Measurements from ENCODE around the gene MYF6. TPM values are rescaled to one million over a fixed set of nuclear protein-coding genes. Genes with fewer than 3 reads are reported as not detected.
"Not testable (repeated sequence)": the region's sequence is repeated elsewhere in the genome, so short reads cannot be mapped to it uniquely, and the experiment has no call there.

MYF6 gene
- not detected for total RNA-seq

DNA sequence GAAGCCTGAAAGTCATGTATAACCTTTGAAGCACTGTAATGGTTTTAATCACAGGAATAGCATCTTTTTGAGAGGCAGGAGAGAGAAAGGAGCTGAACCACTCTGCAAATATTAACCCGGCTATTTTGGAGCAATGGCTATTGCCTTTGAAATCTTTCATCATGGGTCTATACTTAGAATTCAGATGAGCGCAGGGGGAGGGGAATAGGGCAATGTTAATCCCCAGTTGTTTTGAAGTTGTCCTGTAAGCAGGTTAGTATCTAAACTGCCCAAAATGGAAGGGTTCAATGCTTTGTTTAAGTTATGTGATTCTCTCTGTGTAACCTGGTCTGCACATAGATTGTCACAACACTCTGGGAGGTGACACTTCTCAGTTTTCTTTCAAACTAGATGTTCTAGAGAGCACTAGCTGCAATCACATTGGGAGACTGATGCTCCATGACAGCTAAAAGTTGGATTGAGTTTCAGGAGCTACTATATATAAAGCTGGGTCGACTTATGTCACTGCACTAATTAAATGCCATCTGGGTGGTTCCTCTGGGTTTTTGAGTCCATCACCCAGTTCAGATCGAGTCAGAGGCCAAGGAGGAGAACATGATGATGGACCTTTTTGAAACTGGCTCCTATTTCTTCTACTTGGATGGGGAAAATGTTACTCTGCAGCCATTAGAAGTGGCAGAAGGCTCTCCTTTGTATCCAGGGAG lies at the start of gene MYF6:
TSS of gene MYF6 (plus strand) at position 509 of the 704 bp plus-strand sequence. CDS start at position 595, 86 bp downstream.
- Mint-ChIP-seq H3K36me3 (ENCODE audit: insufficient read depth) (no peaks in the 10 kb centered on the region), H3K4me1 (ENCODE audit: low read depth) (no peaks in the 10 kb centered on the region), H3K4me3 (no peak within 1 kb of the TSS), H3K27me3 (ENCODE audit: low read depth) (peaks cover 31% of the 10 kb centered on the region), H3K9me3 (peaks cover 11% of the 10 kb centered on the region)
- DNase-seq (no peak), ATAC-seq (no peak)

- no peak for DNase-seq
- no peaks in the 10 kb centered on the region for H3K27me3 Mint-ChIP-seq (ENCODE audit: low read depth)
- no peaks in the 10 kb centered on the region for H3K4me1 Mint-ChIP-seq (ENCODE audit: low read depth)
- peaks cover 5% of the 10 kb centered on the region for H3K9me3 Mint-ChIP-seq
- H3K36me3 Mint-ChIP-seq (ENCODE audit: insufficient read depth), result no peaks in the 10 kb centered on the region
- H3K4me3 Mint-ChIP-seq, result no peak overlapping the region
- no peak for ATAC-seq
Observed at GRCh38 chr12:80659512-80660063, 47.8 kb upstream of the MYF6 start.

DNA sequence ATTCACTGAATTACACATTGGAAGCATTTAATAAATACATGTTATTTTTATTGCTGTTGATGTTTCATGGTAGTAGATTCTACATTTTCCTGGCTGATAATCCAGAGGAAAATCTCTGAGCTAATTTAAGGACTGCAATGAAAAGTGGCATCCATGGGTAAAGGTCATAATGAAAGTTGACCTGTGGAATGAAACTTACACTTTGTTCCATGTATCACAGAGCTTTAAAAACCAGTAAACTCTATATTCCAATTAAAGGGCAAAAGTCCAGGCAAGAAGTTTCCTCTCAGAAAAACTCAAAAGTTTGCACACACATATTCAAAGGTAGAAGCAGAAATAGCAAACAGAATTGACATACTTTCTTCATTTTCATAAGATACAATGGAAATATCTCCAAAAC lies 44.8 kb upstream of the MYF6 start:
- Mint-ChIP-seq H3K9me3 (peaks cover 11% of the 10 kb centered on the region), H3K4me1 (ENCODE audit: low read depth) (no peaks in the 10 kb centered on the region)

DNA sequence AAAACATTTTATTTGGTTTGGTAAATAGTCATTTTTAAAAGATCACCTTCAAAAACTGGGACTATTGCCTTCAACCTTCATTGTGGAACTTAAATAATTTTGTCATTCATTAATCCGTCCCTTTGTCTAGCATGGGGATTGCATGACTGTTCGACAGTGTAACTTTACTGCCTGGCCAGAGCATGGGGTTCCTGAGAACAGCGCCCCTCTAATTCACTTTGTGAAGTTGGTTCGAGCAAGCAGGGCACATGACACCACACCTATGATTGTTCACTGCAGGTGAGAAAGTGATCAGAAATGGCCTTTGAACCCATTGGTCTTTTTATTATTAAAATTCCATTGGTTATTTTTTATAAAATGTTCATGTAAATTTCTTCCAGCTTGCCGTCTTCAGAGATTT lies 37.2 kb upstream of the MYF6 start:
- DNase-seq (no peak), ATAC-seq (no peak)
- no peak overlapping the region for H3K4me3 Mint-ChIP-seq
- peaks cover 17% of the 10 kb centered on the region for H3K9me3 Mint-ChIP-seq
- H3K36me3 Mint-ChIP-seq (ENCODE audit: insufficient read depth), result no peaks in the 10 kb centered on the region
- no peaks in the 10 kb centered on the region for H3K4me1 Mint-ChIP-seq (ENCODE audit: low read depth)
- H3K27me3 Mint-ChIP-seq (ENCODE audit: low read depth), result no peaks in the 10 kb centered on the region

More for the DNA sequence above, 44.8 kb upstream of the MYF6 start:
- ATAC-seq (no peak), DNase-seq (no peak)
- H3K4me3 Mint-ChIP-seq, result no peak overlapping the region
- no peaks in the 10 kb centered on the region for H3K27me3 Mint-ChIP-seq (ENCODE audit: low read depth)
- no peaks in the 10 kb centered on the region for H3K36me3 Mint-ChIP-seq (ENCODE audit: insufficient read depth)

GRCh38 chr12:80676042-80676636 lies 31.3 kb upstream of the MYF6 start:
- DNase-seq; ATAC-seq; H3K4me1 Mint-ChIP-seq (ENCODE audit: low read depth); H3K27me3 Mint-ChIP-seq (ENCODE audit: low read depth); H3K36me3 Mint-ChIP-seq (ENCODE audit: insufficient read depth); H3K4me3 Mint-ChIP-seq: not testable (repeated sequence)
- H3K9me3 Mint-ChIP-seq, result peaks cover 14% of the 10 kb centered on the region

- ATAC-seq, result no peak
- no peak overlapping the region for H3K4me3 Mint-ChIP-seq
- no peaks in the 10 kb centered on the region for H3K4me1 Mint-ChIP-seq (ENCODE audit: low read depth)
- DNase-seq, result no peak
- no peaks in the 10 kb centered on the region for H3K36me3 Mint-ChIP-seq (ENCODE audit: insufficient read depth)
- H3K27me3 Mint-ChIP-seq (ENCODE audit: low read depth), result no peaks in the 10 kb centered on the region
- H3K9me3 Mint-ChIP-seq, result peaks cover 12% of the 10 kb centered on the region
Observed at GRCh38 chr12:80676856-80677255, 30.6 kb upstream of the MYF6 start.

DNA sequence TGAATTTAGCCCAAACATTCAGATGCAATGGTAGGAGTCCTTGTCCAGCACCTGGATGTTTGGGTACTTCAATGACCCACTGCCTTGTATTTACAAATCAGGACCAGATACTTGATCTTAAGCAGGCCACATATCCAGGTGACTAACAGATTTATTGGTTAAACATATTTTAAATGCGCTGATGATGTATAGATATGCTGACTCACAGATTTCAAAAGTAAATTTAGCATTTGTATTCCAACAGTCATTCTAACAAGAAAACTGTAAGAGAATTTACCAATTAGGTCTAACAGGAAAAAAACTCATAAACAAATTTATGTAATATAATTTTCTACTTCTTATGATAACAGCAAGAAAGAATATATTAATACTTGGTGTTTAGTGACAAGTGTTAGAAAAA lies 29.4 kb upstream of the MYF6 start:
- H3K36me3 Mint-ChIP-seq (ENCODE audit: insufficient read depth), result no peaks in the 10 kb centered on the region
- no peaks in the 10 kb centered on the region for H3K27me3 Mint-ChIP-seq (ENCODE audit: low read depth)
- no peaks in the 10 kb centered on the region for H3K4me1 Mint-ChIP-seq (ENCODE audit: low read depth)
- ATAC-seq (no peak), DNase-seq (no peak)
- H3K9me3 Mint-ChIP-seq, result peaks cover 7% of the 10 kb centered on the region
- no peak overlapping the region for H3K4me3 Mint-ChIP-seq

DNA sequence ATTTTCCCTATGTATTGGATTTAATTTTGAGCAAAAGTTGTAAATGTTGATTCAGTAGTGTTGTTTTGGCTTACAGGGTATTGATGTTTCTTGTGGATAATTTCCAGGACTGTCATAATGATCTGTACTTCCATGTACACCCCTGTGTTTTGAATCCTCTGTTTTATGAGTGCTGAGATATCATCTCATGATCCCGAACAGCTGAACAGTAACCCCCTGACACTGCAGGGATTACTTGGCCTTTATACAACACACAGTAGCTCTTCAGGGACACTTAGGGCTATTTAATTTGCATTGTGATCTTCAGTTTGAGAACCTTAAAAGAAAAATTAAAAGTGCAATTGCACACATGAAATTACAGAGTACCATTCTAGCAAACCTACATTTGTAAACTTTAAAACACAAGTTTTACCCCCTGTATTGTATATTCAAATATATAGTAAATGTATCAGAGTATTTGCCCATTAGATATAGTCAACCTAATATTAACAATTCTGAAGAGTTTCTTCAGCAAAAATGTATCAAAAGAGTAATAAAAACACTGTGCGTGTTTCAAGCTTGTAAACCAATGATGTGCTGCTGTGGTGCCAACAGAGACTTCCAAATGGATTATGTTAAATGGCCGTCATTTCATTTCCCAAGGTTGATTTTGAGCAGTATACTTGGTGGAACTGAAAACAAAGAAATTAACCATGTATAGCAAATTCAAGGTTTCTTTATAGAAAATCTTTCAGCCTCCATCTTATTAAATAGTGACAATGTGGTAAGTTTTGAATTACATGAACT lies 27.9 kb upstream of the MYF6 start:
- no peak for ATAC-seq

DNA sequence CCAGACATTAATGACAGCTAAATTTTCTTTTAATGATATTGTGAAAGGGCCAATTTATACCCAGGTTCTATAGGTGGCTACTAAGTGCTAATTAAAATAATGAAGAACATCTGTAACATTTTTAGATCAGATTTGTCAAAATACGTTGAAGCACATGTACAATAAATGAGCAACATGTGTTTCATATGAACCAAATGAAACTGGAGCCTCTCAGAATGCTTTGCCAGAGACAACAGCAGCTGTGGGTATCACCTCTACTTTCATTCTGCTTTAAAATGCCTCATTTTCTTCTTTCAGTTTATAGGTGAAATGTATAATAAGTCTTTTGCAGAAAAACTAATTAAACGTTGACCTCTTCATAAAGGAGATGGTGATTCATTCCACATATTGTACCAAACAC lies 26.1 kb upstream of the MYF6 start:
- Mint-ChIP-seq H3K4me3 (no peak overlapping the region), H3K9me3 (peaks cover 5% of the 10 kb centered on the region), H3K4me1 (ENCODE audit: low read depth) (no peaks in the 10 kb centered on the region), H3K36me3 (ENCODE audit: insufficient read depth) (no peaks in the 10 kb centered on the region), H3K27me3 (ENCODE audit: low read depth) (no peaks in the 10 kb centered on the region)
- ATAC-seq, result no peak
- no peak for DNase-seq

More for the DNA sequence above, 27.9 kb upstream of the MYF6 start:
- Mint-ChIP-seq H3K4me3 (no peak overlapping the region), H3K9me3 (peaks cover 5% of the 10 kb centered on the region), H3K4me1 (ENCODE audit: low read depth) (no peaks in the 10 kb centered on the region), H3K36me3 (ENCODE audit: insufficient read depth) (no peaks in the 10 kb centered on the region), H3K27me3 (ENCODE audit: low read depth) (no peaks in the 10 kb centered on the region)
- DNase-seq, result no peak

GRCh38 chr12:80681786-80682185 lies 25.6 kb upstream of the MYF6 start:
- H3K4me3 Mint-ChIP-seq, result no peak overlapping the region
- peaks cover 5% of the 10 kb centered on the region for H3K9me3 Mint-ChIP-seq
- no peaks in the 10 kb centered on the region for H3K4me1 Mint-ChIP-seq (ENCODE audit: low read depth)
- no peaks in the 10 kb centered on the region for H3K27me3 Mint-ChIP-seq (ENCODE audit: low read depth)
- ATAC-seq (no peak), DNase-seq (no peak)
- H3K36me3 Mint-ChIP-seq (ENCODE audit: insufficient read depth), result no peaks in the 10 kb centered on the region

DNA sequence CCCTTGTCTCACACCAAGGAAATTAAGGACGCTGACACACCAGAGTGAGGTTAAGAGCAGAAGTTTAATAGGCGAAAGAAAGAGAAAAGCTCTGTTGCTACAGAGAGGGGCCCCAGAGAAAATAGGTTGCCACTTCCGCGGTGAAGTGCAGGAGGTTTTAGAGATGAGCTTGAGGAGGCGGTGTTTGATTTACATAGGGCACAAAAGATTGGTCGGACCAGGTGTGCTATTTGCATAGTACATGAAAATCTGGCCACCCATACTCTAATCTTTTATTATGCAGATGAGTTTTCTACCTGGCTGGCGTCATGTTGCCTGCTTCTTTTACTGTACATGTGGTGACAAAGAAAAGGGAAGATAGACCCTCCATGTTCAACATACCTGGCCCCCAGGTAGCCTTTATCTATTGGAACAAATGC lies 23.3 kb upstream of the MYF6 start:
- no peak for ATAC-seq
- no peak overlapping the region for H3K4me3 Mint-ChIP-seq
- no peaks in the 10 kb centered on the region for H3K27me3 Mint-ChIP-seq (ENCODE audit: low read depth)
- no peaks in the 10 kb centered on the region for H3K9me3 Mint-ChIP-seq
- no peak for DNase-seq
- no peaks in the 10 kb centered on the region for H3K4me1 Mint-ChIP-seq (ENCODE audit: low read depth)
- H3K36me3 Mint-ChIP-seq (ENCODE audit: insufficient read depth), result no peaks in the 10 kb centered on the region

DNA sequence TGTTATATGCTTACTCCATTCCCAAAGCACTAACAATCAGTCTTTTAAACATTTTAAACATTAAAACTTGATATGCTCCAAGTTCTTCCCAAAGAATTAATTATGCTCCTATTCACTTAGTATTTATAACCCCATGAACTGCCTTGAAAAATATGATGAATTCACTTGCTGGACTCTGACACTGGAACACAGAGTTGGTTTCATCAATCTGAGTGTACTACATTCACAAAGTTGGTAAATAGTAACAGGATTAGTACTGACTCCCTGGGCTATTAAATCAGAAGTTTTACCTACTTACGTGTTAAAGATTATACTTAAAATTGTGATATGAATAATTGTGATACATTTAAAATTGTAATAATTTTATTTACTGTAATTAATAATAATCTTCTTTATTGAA lies 17.3 kb upstream of the MYF6 start:
- H3K27me3 Mint-ChIP-seq (ENCODE audit: low read depth), result no peaks in the 10 kb centered on the region
- ATAC-seq (no peak), DNase-seq (no peak)
- no peak overlapping the region for H3K4me3 Mint-ChIP-seq
- no peaks in the 10 kb centered on the region for H3K9me3 Mint-ChIP-seq
- H3K36me3 Mint-ChIP-seq (ENCODE audit: insufficient read depth), result no peaks in the 10 kb centered on the region
- H3K4me1 Mint-ChIP-seq (ENCODE audit: low read depth), result no peaks in the 10 kb centered on the region

DNA sequence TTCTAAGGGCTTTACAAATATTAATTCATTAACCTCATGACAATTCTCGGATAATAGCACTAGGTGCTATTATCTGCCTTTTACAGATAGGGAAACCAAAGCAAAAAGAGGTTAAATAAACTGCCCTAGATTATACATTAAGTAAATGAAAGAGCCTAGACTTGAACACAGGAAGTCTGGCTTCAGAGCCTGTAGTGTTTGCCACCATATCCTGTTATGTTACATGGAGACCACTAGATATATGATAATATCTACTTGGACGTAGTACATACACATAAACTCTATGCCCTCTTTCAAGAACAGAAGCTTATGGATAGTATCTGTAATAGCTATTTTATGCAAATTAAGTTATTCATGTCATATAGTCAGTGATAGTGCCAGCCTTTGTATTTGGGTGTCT lies 16.9 kb upstream of the MYF6 start:
- no peaks in the 10 kb centered on the region for H3K27me3 Mint-ChIP-seq (ENCODE audit: low read depth)
- no peaks in the 10 kb centered on the region for H3K36me3 Mint-ChIP-seq (ENCODE audit: insufficient read depth)
- H3K4me1 Mint-ChIP-seq (ENCODE audit: low read depth), result no peaks in the 10 kb centered on the region

GRCh38 chr12:80692114-80692513 lies 15.3 kb upstream of the MYF6 start:
- DNase-seq, result no peak
- Mint-ChIP-seq H3K27me3 (ENCODE audit: low read depth) (no peaks in the 10 kb centered on the region), H3K9me3 (no peaks in the 10 kb centered on the region), H3K4me3 (no peak overlapping the region), H3K36me3 (ENCODE audit: insufficient read depth) (no peaks in the 10 kb centered on the region), H3K4me1 (ENCODE audit: low read depth) (no peaks in the 10 kb centered on the region)
- no peak for ATAC-seq

More for the DNA sequence above, 16.9 kb upstream of the MYF6 start:
- no peaks in the 10 kb centered on the region for H3K9me3 Mint-ChIP-seq
- no peak for DNase-seq
- no peak overlapping the region for H3K4me3 Mint-ChIP-seq
- no peak for ATAC-seq

All from activated T-cell treated with anti-CD3 and anti-CD28 coated beads, Interleukin-2, amount 50 U/mL, for 4 hours (primary cell).